WTC11 (cell line): Measurements from ENCODE around the gene ST6GALNAC3. TPM values are rescaled to one million over a fixed set of nuclear protein-coding genes. Genes with fewer than 3 reads are reported as not detected.
A peak's percentile ranks its signal among the peaks of the same experiment; 100 is the strongest.

Experiments used
- ATAC-seq: fragments of 200-7000 bp; cut with Tn5 transposase; 2 replicates; pipeline ENCODE4 v1.10.0; 2021; ENCODE audit warnings: mild to moderate bottlenecking, moderate library complexity
- CTCF ChIA-PET: fragments of 300-600 bp; sonication (Branson Sonifier 250); formaldehyde crosslinking; loops from one replicate; lab custom pipeline; 2021; ENCODE audit warnings: antibody characterized with exemption; lab: Charles Lee
- POLR2A ChIA-PET: fragments of 350-600 bp; sonication (Branson Sonifier 250); formaldehyde crosslinking; loops from one replicate; lab custom pipeline; 2021; ENCODE audit warnings: antibody characterized with exemption; lab: Charles Lee
- DNase-seq: peaks from one replicate; pipeline ENCODE4 v3.0.0; 2021; ENCODE audit warnings: low spot score
- H3K27ac Mint-ChIP-seq: 2 replicates; pipeline ENCODE4 v1.8.0; 2021; ENCODE audit warnings: mixed read lengths
- H3K27me3 Mint-ChIP-seq: 2 replicates; pipeline ENCODE4 v1.8.0; 2021; ENCODE audit warnings: low read depth, mild to moderate bottlenecking, moderate library complexity, mixed read lengths
- H3K36me3 Mint-ChIP-seq: 2 replicates; pipeline ENCODE4 v1.8.0; 2021; ENCODE audit warnings: mixed read lengths
- H3K4me1 Mint-ChIP-seq: 2 replicates; pipeline ENCODE4 v1.8.0; 2022; ENCODE audit warnings: mixed read lengths
- H3K4me3 Mint-ChIP-seq: 2 replicates; pipeline ENCODE4 v1.8.0; 2021; ENCODE audit warnings: mild to moderate bottlenecking, moderate library complexity, mixed read lengths
- H3K9me3 Mint-ChIP-seq: 2 replicates; pipeline ENCODE4 v1.8.0; 2021; ENCODE audit warnings: mixed read lengths
- CREB1 ChIP-seq: sonication (generic); formaldehyde crosslinking; IDR thresholded peaks from 2 replicates; pipeline ENCODE4 v1.8.0; 2023; ENCODE audit warnings: mild to moderate bottlenecking, missing genetic modification reagents
- ETV6 ChIP-seq: sonication (generic); formaldehyde crosslinking; IDR thresholded peaks from 2 replicates; pipeline ENCODE4 v1.8.1; 2022; ENCODE audit warnings: mild to moderate bottlenecking, missing genetic modification reagents
- FOXK1 ChIP-seq: sonication (generic); formaldehyde crosslinking; IDR thresholded peaks from 2 replicates; pipeline ENCODE4 v1.8.0; 2022; ENCODE audit warnings: mild to moderate bottlenecking, moderate library complexity, missing genetic modification reagents
- GABPB1 ChIP-seq: sonication (generic); formaldehyde crosslinking; IDR thresholded peaks from 2 replicates; pipeline ENCODE4 v1.8.1; 2023; ENCODE audit warnings: mild to moderate bottlenecking, missing genetic modification reagents
- HMGA2 ChIP-seq: fragments of 250-450 bp; sonication (Bioruptor Pico); IDR thresholded peaks from 2 replicates; pipeline ENCODE4 v1.4.0; 2021; ENCODE audit warnings: mild to moderate bottlenecking, moderate library complexity
- JUN ChIP-seq: sonication (generic); formaldehyde crosslinking; IDR thresholded peaks from 2 replicates; pipeline ENCODE4 v1.8.0; 2023; ENCODE audit warnings: mild to moderate bottlenecking, missing genetic modification reagents
- NFATC4 ChIP-seq: fragments of 250-450 bp; sonication (Bioruptor Pico); IDR thresholded peaks from 2 replicates; pipeline ENCODE4 v1.9.0; 2021; ENCODE audit warnings: mild to moderate bottlenecking
- NR1H2 ChIP-seq: sonication (generic); formaldehyde crosslinking; IDR thresholded peaks from 2 replicates; pipeline ENCODE4 v1.9.0; 2021; ENCODE audit warnings: mild to moderate bottlenecking, moderate library complexity, missing genetic modification reagents
- SMAD3 ChIP-seq: sonication (generic); formaldehyde crosslinking; IDR thresholded peaks from 2 replicates; pipeline ENCODE4 v1.8.0; 2022; ENCODE audit warnings: missing genetic modification reagents, mild to moderate bottlenecking, borderline replicate concordance
- ZNF263 ChIP-seq: sonication (generic); formaldehyde crosslinking; IDR thresholded peaks from 2 replicates; pipeline ENCODE4 v1.8.1; 2022; ENCODE audit warnings: low read depth, mild to moderate bottlenecking, moderate library complexity, missing genetic modification reagents
- ZNF317 ChIP-seq: sonication (generic); formaldehyde crosslinking; IDR thresholded peaks from 2 replicates; pipeline ENCODE4 v1.8.1; 2023; ENCODE audit warnings: low read depth, mild to moderate bottlenecking, moderate library complexity, missing genetic modification reagents, borderline replicate concordance
- total RNA-seq: library from RNA; stranded (reverse); gene quantifications from 3 replicates; pipeline ENCODE4 v1.2.3, GENCODE V29; 2021
- TF ChIP-seq, protein P1 (sequence below): sonication (generic); formaldehyde crosslinking; IDR thresholded peaks from 2 replicates; pipeline ENCODE4 v1.8.1; 2022; ENCODE audit warnings: low read depth, mild to moderate bottlenecking, moderate library complexity, missing genetic modification reagents, borderline replicate concordance
- TF ChIP-seq, protein P2 (sequence below): sonication (generic); formaldehyde crosslinking; IDR thresholded peaks from 2 replicates; pipeline ENCODE4 v1.8.0; 2023; ENCODE audit warnings: missing genetic modification reagents
- TF ChIP-seq, protein P3 (sequence below): sonication (generic); formaldehyde crosslinking; IDR thresholded peaks from 2 replicates; pipeline ENCODE4 v1.8.1; 2023; ENCODE audit warnings: mild to moderate bottlenecking, missing genetic modification reagents
- TF ChIP-seq, protein P4 (sequence below): sonication (generic); formaldehyde crosslinking; IDR thresholded peaks from 2 replicates; pipeline ENCODE4 v1.8.1; 2022; ENCODE audit warnings: mild to moderate bottlenecking, missing genetic modification reagents, moderate library complexity, borderline replicate concordance
- TF ChIP-seq, protein P5 (sequence below): fragments of 250-450 bp; sonication (Bioruptor Pico); conservative IDR thresholded peaks from 2 replicates; pipeline ENCODE4 v1.9.0; 2021; ENCODE audit warnings: mild to moderate bottlenecking
- TF ChIP-seq, protein P6 (sequence below): sonication (generic); formaldehyde crosslinking; IDR thresholded peaks from 2 replicates; pipeline ENCODE4 v1.8.0; 2022; ENCODE audit warnings: mild to moderate bottlenecking, missing genetic modification reagents
- TF ChIP-seq, protein P7 (sequence below): fragments of 200-600 bp; IDR thresholded peaks from 2 replicates; pipeline ENCODE4 v1.8.0; 2022; ENCODE audit warnings: antibody characterized with exemption

Gene ST6GALNAC3
- total RNA-seq, 1 experiment from 2014 or later = 11.9 TPM

DNA sequence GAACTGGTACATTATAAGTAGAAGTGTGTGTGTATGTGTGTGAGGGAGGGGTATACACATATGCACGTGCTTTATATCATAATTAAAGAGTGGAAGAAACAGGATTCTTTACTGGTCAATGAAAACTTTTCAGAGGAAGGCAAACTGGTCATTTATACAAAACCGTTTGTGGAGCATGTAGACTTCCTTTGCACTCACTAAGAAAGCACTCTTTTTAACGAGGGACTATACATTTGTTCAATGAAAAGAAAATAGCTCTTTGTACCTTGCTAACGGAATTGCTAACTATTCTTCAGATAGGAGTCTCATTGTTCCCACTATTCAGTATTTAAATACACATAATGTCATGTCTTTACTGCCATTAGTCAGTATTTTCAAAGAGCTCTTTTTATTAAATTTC, 219.3 kb downstream of the ST6GALNAC3 start:
- DNase-seq (no peak), ATAC-seq (no peak)
- Mint-ChIP-seq H3K9me3 (0 out of 2 replicates have a peak, but pooled peaks cover 5% of the 10 kb centered on the region), H3K27ac (no peak overlapping the region), H3K27me3 (no peaks in the 10 kb centered on the region), H3K4me1 (peaks cover 77% of the 10 kb centered on the region), H3K36me3 (no peaks in the 10 kb centered on the region), H3K4me3 (no peak overlapping the region)
- ChIA-PET CTCF (interaction anchor here (1.4 kb wide), 1 partner anchor 139 kb away, joined by 4 read pairs; no protein-coding TSS in a partner anchor), POLR2A (no interaction called here)
- TF ChIP-seq JUN = no peak
- no peak for TF ChIP-seq GABPB1
- TF ChIP-seq, protein P1, sequence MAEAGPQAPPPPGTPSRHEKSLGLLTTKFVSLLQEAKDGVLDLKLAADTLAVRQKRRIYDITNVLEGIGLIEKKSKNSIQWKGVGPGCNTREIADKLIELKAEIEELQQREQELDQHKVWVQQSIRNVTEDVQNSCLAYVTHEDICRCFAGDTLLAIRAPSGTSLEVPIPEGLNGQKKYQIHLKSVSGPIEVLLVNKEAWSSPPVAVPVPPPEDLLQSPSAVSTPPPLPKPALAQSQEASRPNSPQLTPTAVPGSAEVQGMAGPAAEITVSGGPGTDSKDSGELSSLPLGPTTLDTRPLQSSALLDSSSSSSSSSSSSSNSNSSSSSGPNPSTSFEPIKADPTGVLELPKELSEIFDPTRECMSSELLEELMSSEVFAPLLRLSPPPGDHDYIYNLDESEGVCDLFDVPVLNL (CRISPR knock-in tag) = no peak
- TF ChIP-seq, protein P2, sequence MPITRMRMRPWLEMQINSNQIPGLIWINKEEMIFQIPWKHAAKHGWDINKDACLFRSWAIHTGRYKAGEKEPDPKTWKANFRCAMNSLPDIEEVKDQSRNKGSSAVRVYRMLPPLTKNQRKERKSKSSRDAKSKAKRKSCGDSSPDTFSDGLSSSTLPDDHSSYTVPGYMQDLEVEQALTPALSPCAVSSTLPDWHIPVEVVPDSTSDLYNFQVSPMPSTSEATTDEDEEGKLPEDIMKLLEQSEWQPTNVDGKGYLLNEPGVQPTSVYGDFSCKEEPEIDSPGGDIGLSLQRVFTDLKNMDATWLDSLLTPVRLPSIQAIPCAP (CRISPR knock-in tag) = no peak

DNA sequence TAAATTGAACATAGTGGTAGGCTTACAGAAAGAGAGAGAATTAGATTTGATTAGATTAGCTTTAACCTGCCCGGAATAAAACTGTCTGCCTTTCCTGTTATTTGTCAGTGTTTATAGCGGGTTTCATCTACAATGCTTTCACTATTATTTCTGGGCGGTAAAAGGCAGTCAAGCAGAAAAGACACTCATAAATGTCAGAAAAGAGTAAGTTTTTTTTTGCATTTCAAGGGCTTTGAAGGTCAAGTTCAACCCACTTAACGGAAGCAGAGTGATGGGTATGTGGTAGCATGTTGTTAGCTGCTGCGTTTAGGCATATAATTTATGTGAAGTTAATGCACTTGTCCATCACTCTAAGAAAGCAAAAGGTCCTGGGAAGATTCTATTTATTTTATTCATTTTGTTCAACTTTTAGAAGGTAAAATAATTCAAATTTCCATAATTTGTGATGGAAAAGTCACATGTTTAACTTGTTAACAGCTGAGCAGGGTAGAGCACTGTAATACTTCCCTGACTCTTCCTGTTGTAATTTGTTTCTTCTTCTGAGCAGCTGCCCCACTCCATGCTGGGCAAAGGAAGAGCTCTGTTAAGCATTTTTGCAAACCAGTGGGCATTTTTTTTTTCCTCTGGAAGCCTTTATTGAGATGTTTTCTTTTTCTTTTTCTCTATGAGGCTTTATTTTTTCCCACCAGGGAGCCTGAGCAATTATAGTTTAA, 220.1 kb downstream of the ST6GALNAC3 start:
- DNase-seq (no peak), ATAC-seq (peak; percentile 43)
- CTCF ChIA-PET = interaction anchor here (1.4 kb wide), 1 partner anchor 140 kb away, joined by 4 read pairs; no protein-coding TSS in a partner anchor
- Mint-ChIP-seq H3K4me3 (no peak overlapping the region), H3K27ac (peak overlapping the region; percentile 15; the same call in 1 of the 2 replicates), H3K9me3 (0 out of 2 replicates have a peak, but pooled peaks cover 5% of the 10 kb centered on the region), H3K36me3 (no peaks in the 10 kb centered on the region), H3K27me3 (no peaks in the 10 kb centered on the region), H3K4me1 (peaks cover 78% of the 10 kb centered on the region)
- no peak for TF ChIP-seq FOXK1 (CRISPR knock-in tag)
- no peak for TF ChIP-seq ZNF317 (CRISPR knock-in tag)
- TF ChIP-seq ETV6 (CRISPR knock-in tag) = no peak
- TF ChIP-seq HMGA2 (CRISPR knock-in tag) = no peak
- no peak for TF ChIP-seq NFATC4 (CRISPR knock-in tag)
- TF ChIP-seq, protein P3, sequence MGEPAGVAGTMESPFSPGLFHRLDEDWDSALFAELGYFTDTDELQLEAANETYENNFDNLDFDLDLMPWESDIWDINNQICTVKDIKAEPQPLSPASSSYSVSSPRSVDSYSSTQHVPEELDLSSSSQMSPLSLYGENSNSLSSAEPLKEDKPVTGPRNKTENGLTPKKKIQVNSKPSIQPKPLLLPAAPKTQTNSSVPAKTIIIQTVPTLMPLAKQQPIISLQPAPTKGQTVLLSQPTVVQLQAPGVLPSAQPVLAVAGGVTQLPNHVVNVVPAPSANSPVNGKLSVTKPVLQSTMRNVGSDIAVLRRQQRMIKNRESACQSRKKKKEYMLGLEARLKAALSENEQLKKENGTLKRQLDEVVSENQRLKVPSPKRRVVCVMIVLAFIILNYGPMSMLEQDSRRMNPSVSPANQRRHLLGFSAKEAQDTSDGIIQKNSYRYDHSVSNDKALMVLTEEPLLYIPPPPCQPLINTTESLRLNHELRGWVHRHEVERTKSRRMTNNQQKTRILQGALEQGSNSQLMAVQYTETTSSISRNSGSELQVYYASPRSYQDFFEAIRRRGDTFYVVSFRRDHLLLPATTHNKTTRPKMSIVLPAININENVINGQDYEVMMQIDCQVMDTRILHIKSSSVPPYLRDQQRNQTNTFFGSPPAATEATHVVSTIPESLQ = no peak
- no peak for TF ChIP-seq ZNF263 (CRISPR knock-in tag)
- no peak for TF ChIP-seq CREB1 (CRISPR knock-in tag)
- TF ChIP-seq, protein P4, sequence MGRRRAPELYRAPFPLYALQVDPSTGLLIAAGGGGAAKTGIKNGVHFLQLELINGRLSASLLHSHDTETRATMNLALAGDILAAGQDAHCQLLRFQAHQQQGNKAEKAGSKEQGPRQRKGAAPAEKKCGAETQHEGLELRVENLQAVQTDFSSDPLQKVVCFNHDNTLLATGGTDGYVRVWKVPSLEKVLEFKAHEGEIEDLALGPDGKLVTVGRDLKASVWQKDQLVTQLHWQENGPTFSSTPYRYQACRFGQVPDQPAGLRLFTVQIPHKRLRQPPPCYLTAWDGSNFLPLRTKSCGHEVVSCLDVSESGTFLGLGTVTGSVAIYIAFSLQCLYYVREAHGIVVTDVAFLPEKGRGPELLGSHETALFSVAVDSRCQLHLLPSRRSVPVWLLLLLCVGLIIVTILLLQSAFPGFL = no peak
- TF ChIP-seq SMAD3 (CRISPR knock-in tag) = no peak
- TF ChIP-seq, protein P5, sequence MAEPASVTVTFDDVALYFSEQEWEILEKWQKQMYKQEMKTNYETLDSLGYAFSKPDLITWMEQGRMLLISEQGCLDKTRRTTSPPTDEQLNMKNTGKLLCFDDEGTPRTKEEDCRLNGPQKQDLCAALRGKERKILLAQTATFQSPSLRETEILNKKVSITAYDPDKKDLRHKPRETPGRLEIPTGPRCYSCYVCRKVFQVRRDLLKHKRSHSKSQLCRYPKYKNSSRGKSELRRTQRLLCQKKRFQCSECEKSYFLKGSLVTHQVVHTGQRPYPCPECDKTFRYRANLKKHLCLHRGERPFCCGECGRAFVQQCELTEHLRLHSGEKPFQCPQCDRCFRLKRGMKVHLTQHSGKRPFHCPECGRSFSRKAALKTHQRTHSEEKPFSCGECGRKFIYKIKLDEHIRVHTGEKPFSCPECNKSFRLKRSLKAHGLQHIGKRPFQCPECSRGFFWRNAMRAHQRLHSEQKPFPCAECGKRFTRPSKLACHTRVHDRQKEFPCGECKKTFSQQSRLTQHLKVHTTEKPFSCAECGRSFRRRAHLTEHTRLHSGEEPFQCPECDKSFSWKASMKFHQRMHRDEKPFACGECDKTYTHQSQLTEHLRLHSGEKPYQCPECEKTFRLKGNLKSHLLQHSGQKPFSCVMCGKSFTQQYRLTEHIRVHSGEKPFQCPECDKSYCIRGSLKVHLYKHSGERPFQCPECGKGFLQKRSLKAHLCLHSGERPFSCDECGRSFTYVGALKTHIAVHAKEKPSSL = no peak
- TF ChIP-seq, protein P6, sequence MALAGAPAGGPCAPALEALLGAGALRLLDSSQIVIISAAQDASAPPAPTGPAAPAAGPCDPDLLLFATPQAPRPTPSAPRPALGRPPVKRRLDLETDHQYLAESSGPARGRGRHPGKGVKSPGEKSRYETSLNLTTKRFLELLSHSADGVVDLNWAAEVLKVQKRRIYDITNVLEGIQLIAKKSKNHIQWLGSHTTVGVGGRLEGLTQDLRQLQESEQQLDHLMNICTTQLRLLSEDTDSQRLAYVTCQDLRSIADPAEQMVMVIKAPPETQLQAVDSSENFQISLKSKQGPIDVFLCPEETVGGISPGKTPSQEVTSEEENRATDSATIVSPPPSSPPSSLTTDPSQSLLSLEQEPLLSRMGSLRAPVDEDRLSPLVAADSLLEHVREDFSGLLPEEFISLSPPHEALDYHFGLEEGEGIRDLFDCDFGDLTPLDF (CRISPR knock-in tag) = no peak
- no peak for TF ChIP-seq NR1H2 (CRISPR knock-in tag)
- TF ChIP-seq, protein P7, sequence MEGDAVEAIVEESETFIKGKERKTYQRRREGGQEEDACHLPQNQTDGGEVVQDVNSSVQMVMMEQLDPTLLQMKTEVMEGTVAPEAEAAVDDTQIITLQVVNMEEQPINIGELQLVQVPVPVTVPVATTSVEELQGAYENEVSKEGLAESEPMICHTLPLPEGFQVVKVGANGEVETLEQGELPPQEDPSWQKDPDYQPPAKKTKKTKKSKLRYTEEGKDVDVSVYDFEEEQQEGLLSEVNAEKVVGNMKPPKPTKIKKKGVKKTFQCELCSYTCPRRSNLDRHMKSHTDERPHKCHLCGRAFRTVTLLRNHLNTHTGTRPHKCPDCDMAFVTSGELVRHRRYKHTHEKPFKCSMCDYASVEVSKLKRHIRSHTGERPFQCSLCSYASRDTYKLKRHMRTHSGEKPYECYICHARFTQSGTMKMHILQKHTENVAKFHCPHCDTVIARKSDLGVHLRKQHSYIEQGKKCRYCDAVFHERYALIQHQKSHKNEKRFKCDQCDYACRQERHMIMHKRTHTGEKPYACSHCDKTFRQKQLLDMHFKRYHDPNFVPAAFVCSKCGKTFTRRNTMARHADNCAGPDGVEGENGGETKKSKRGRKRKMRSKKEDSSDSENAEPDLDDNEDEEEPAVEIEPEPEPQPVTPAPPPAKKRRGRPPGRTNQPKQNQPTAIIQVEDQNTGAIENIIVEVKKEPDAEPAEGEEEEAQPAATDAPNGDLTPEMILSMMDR = no peak
- POLR2A ChIA-PET = no interaction called here
